HG03342 (cell line): Measurements from ENCODE around the gene ANKRD30B.
"Not testable (repeated sequence)": the region's sequence is repeated elsewhere in the genome, so short reads cannot be mapped to it uniquely, and the experiment has no call there.

Experiments
- ATAC-seq: cut with Tn5 transposase; IDR thresholded peaks from one replicate; pipeline ENCODE4 v1.9.1; 2021; ENCODE audit warnings: mild to moderate bottlenecking, moderate library complexity; ENCODE audit not compliant: unreplicated experiment

ANKRD30B gene

GRCh38 chr18:14841607-14842006 lies 93.6 kb downstream of the ANKRD30B start:
- ATAC-seq: not testable (repeated sequence)

GRCh38 chr18:14851533-14851932 lies 103.6 kb downstream of the ANKRD30B start:
- ATAC-seq: not testable (repeated sequence)

- ATAC-seq: not testable (repeated sequence)
These were observed 107.7 kb downstream of the ANKRD30B start for GRCh38 chr18:14855634-14856033.

DNA sequence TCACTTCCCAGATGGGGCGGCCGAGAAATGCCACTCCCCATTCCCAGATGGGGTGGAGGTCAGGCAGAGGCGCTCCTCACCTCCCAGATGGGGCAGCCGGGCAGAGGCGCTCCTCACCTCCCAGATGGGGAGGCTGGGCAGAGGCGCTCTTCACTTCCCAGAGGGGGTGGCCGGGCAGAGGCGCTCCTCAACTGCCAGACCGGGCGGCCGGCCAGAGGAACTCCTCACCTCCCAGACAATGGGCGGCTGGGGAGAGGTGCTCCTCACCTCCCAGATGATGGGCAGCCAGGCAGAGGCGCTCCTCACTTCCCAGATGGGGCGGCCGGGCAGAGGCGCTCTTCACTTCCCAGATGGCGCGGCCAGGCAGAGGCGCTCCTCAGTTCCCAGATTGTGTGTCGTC lies 108.3 kb downstream of the ANKRD30B start:
- ATAC-seq: not testable (repeated sequence)

GRCh38 chr18:14858514-14858913 lies 110.5 kb downstream of the ANKRD30B start:
- ATAC-seq: not testable (repeated sequence)

DNA sequence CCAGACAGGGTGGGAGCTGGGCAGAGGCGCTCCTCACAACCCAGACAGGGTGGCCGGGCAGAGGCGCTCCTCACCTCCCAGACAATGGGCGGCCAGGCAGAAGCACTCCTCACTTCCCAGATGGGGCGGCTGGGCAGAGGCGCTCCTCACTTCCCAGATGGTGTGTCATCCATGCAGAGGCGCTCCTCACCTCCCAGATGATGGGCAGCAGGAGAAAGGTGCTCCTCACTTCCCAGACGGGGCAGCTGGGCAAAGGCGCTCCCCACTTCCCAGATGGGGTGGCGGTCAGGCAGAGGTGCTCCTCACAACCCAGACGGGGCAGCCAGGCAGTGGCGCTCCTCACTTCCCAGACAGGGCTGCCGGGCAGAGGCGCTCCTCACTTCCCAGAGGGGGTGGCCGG lies 112.0 kb downstream of the ANKRD30B start:
- ATAC-seq: not testable (repeated sequence)

DNA sequence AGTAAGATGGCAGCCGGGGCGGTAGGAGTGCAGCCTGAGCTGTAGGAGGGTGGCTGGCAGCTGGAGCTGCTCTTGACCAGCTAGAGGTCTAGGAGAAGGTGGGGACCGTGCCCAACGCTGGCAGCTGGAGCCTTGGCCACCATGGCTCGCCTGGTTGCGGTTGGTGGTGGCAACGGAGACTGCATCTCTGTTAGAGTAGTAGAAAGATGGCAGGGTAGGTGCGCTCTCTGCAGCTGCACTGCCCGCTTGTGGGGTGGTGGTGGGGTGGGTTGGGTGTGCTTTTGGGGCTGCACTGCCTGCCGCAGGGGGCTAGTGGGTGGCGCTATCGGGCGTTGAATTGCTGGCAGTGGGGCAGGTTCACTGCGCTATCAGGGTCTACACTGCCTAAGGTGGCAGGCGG lies 118.5 kb downstream of the ANKRD30B start:
- ATAC-seq: not testable (repeated sequence)

GRCh38 chr18:14867988-14868387 lies 120.0 kb downstream of the ANKRD30B start:
- ATAC-seq: not testable (repeated sequence)

DNA sequence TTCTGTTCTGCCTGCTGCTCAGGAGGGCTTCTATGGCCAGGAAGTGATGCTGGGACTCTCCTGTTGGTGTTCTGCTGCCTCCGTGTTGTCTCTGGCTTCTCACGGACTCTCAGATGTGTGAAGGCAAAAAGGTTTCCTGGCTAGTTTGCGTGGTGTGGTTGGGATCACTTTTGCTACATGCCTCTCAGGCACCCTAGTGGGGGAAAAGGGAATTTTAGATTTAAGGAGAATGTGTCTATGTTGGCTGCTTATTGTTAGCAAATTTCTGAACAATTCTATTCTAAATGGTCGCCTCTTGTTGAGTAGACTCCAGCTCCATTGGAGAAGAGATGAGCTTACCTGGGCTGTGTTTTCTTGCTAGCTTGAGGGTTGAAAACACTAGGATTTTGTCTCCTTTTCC lies 120.9 kb downstream of the ANKRD30B start:
- ATAC-seq: not testable (repeated sequence)

- not testable (repeated sequence) for ATAC-seq
These were observed 130.9 kb downstream of the ANKRD30B start for GRCh38 chr18:14878826-14879225.

GRCh38 chr18:14900435-14900834 lies 152.5 kb downstream of the ANKRD30B start:
- ATAC-seq: no peak
